Lower leg skin (tissue), 3 donors: ENCODE measurements around the gene GGA1.

ENCODE experiments used
- CTCF ChIP-seq, 3 donors: fragments of 450-650 bp; IDR thresholded peaks; one replicate each; pipeline ENCODE4 v1.5.1; 2016; ENCODE audit warnings: antibody characterized with exemption in 3 of 3, mild to moderate bottlenecking in 3 of 3, moderate library complexity in 2 of 3
- POLR2A ChIP-seq, 2 donors: fragments of 450-650 bp; IDR thresholded peaks; one replicate each; pipeline ENCODE4 v1.6.1; 2016 to 2017; ENCODE audit warnings: antibody characterized with exemption in 2 of 2, mild to moderate bottlenecking in 1 of 2, moderate library complexity in 1 of 2

GRCh38 chr22:37662039-37662438 lies 53.4 kb downstream of the GGA1 start:
- no peak for TF ChIP-seq CTCF (IDR thresholded peaks at IDR 0.05)
- TF ChIP-seq POLR2A (IDR thresholded peaks at IDR 0.05) = no peak
